Posterior vena cava (tissue), 2 donors: ENCODE results near the gene VPS45. TPM values are rescaled to one million over a fixed set of nuclear protein-coding genes. Genes with fewer than 3 reads are reported as not detected.

ENCODE experiments used
- DNase-seq: peaks from one replicate; pipeline ENCODE4 v3.0.0-alpha.2; 2020; ENCODE audit warnings: low spot score
- intact Hi-C, 2 donors: fragments of 100-400 bp; cut with DNase I; formaldehyde crosslinking; loops; one replicate each; pipeline versions ENCODE4 v1.14.1 to v1.14.2; 2022 to 2023
- total RNA-seq, 2 donors: library from RNA; stranded (reverse); fragmentation: NEBNext Ultra II Directional; extraction: Animal tissue kit (Norgen Biotek cat#: 25700); gene quantifications; one replicate each; pipeline ENCODE4 v1.2.1, GENCODE V29; 2021
- donor health status: DM: yes; HTN: yes; CAD: no.
- donor health status: DM: yes; HTN: yes; CAD: no.

The VPS45 gene
- total RNA-seq, 2 donors from 2014 or later = 42.1 to 44.1 TPM

DNA sequence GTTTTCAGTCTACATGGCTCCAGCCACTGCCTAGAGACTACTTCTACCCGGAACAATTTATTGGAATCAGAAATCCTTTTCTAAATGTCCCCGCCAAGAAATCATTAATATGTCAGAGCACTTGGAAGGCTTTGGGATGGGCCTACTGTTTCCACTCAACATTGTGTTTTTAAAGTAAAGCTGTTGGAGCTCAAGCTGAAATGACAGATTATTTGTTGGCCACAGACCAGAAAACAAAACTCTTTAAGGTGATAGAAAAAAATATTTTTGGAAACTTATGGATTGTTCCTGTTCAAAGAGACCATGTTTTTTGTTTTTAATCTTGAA is 496 bp downstream of the VPS45 start:
- intact Hi-C loops = no loop called here

DNA sequence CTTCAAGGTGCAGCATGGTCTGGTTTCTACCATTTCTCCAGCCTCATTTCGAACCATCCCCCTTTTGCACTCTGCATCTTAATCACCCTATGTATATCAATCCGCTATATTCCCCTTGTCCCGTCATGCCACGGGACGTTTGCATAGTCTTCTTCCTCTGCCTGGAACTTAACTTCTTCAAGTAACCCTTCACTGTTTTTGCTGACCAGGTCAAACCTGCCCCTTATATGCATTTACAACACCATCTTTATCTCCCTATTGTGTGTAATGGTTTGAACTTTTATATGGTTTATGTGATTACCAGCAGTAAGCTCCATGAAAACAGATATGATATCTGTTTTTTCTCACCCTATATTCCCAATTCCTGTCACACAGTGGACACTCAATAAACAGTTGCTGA is 2.3 kb downstream of the VPS45 start:
- no peak for DNase-seq
- intact Hi-C loops = loop anchor here (5.0 to 10.0 kb wide), 2 partner anchors 95 to 97 kb away; no protein-coding TSS in a partner anchor

More for the DNA sequence above, 496 bp downstream of the VPS45 start:
- no peak for DNase-seq

DNA sequence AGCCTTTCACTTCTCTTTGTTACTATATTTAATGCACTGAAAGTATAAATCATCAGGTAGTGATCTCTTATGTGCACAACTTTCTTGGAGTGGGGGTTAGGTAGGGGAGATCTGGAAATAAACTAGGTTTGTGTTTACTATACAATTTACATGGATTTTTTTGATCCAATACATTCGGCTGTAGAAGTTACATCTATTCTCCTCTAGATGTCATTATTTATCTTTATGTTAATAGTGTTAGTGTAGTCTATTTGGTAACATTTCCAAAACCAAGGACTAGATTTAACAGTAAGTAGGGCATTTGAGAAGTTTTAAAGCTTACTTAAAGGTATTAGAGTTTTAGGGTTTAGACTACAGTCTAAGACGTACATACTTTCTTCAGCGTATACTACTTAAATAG is 5.4 kb downstream of the VPS45 start:
- DNase-seq = no peak
- intact Hi-C loops = loop anchor here (5.0 to 10.0 kb wide), 2 partner anchors 92 to 94 kb away; no protein-coding TSS in a partner anchor

DNA sequence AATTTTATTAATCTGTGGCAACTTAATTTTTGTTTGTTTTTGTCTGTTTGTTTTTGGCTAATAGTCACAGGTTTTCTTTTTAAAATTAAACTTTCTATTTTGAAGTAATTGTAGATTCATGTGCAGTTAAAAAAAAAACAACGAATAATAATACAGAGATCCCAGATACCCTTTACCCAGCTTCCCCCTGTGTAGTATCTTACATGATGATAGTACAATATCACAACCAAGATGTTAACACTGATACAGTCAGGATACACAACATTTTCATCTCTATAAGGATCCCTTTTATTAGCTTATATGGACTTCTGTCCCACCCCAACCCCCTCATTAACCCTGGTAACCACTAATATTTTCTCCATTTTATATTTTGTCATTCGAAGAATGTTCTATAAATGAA is 5.9 kb downstream of the VPS45 start:
- DNase-seq = no peak
- intact Hi-C loops = loop anchor here (5.0 to 10.0 kb wide), 2 partner anchors 91 to 94 kb away; no protein-coding TSS in a partner anchor

DNA sequence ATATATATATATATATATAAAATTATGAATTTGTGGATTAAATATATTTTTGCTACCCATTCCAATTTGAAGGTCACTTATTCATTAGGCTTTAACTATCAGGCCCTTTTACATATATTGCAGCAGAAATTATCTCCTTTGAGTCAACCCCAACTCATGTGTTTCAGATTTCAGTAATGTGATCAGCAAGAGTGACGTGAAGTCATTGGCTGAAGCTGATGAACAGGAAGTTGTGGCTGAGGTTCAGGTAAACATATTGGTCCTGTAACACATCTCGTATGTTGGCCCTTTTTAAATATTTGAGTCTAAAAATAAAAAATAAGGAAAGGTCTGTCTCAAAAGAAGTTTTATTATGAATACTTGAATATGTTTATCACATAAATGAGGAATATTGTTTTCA is 8.5 kb downstream of the VPS45 start:
- intact Hi-C loops = loop anchor here in 1 of 2 donors (10.0 kb wide), 1 partner anchor 89 kb away; no protein-coding TSS in a partner anchor
- no peak for DNase-seq

DNA sequence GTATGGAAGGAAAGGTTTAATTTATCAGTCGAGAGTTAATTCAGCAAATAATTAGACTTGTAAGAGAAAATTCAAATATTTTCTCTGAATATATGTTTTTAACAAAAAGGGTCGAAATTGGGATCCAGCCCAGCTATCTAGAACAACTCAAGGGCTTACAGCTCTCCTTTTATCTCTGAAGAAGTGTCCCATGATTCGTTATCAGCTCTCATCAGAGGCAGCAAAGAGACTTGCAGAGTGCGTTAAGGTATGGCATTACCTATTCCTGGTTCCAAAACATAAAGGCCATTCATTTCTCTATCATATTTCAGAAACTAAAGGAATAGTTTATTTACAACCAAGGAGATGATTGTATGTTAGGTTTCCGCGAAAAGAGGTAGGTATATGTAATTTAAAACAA is 9.4 kb downstream of the VPS45 start:
- DNase-seq = no peak
- intact Hi-C loops = loop anchor here in 1 of 2 donors (10.0 kb wide), 1 partner anchor 88 kb away; no protein-coding TSS in a partner anchor

DNA sequence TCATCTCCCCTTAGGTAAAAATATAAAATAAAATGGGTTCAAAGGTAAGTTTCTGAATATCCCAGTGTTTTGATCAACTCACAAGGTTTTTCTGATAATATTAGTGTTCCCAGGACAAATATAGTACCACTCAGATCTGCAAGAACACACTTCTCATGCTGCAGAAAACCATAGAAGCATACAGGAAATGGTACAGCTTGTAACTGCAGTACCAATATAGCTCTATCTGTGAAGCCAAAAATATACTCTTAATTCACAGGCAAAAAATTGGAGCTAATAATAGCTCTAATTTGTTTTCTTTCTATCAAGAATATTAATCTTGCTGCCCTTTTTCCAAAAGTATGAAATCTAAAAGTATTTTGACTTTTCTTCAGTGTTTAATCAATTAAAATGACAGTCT is 13.2 kb downstream of the VPS45 start:
- intact Hi-C loops = loop anchor here in 1 of 2 donors (5.0 kb wide), 1 partner anchor 97 kb away; no protein-coding TSS in a partner anchor
- DNase-seq = no peak

DNA sequence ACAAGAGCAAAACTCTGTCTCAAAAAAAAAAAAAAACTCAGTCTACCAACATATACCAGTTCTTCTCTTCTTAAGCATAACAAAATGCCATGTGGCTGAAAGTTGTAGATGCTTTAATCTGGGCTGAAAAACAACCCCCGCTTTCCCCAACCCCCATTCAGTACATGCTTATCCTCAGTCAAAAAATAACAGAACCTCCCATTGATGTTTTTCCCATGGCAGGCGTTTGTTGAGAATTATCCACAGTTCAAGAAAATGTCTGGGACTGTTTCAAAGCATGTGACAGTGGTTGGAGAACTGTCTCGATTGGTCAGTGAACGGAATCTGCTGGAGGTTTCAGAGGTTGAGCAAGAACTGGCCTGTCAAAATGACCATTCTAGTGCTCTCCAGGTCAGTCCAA is 14.9 kb downstream of the VPS45 start:
- DNase-seq = no peak
- intact Hi-C loops = loop anchor here in 1 of 2 donors (5.0 kb wide), 1 partner anchor 95 kb away; no protein-coding TSS in a partner anchor

DNA sequence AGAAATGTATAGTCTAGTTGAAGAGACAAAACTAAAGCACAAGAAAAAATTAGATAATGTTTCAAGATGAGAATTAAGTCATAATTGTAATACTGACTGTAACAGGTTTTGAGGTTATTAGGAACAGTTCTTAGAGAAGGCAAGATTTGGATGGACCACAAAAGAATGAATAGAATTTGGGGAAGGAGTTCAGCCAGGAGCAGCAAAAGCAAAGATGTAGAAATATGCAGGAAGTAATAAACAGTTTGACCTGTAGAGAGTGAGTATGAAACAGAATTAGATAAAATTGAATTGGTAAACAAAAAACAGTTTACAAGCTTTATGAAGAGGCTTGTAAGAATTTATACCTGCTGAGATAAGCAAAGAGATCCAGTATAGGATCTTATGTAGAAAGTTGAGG is 16.3 kb downstream of the VPS45 start:
- intact Hi-C loops = loop anchor here in 1 of 2 donors (5.0 kb wide), 1 partner anchor 93 kb away; no protein-coding TSS in a partner anchor
- no peak for DNase-seq

DNA sequence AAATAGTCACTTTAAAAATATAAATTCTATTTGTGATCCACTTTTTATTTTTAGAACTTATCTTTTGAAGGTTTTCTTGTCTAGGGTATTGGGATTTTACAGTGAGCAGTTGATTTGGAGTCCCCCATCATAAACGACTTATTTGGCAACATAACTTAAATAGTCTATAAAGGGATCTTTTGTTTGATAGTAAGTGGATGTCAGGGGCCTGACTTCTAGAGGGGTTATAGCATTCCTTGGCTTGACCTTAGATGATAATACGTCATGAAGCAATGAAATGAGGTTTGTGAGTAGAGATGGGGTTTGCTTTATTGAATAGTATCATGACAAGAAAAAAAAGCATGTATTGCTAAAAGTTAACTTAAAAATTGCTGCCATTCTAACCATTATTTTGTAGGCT is 17.8 kb downstream of the VPS45 start:
- intact Hi-C loops = no loop called here

DNA sequence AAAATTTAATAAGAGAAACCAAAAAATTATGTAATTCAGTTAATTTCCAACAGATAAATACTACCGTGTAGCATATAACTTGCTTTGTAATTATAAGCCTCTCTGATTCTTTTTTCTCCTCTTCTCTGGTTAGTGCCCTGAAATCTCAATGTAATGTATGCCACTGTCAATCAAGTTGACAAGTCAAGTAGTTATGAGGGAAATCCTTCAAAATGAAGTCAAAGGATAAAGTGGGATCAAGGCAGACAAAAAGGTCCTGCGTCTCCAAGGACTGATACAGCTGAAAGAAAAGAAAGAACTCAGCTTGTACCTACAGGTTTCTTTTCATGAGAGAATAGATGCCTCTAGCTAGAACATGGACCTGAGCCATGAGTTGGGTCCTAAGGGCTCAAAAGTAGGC is 19.8 kb downstream of the VPS45 start:
- no peak for DNase-seq
- intact Hi-C loops = no loop called here

More for the DNA sequence above, 17.8 kb downstream of the VPS45 start:
- no peak for DNase-seq

DNA sequence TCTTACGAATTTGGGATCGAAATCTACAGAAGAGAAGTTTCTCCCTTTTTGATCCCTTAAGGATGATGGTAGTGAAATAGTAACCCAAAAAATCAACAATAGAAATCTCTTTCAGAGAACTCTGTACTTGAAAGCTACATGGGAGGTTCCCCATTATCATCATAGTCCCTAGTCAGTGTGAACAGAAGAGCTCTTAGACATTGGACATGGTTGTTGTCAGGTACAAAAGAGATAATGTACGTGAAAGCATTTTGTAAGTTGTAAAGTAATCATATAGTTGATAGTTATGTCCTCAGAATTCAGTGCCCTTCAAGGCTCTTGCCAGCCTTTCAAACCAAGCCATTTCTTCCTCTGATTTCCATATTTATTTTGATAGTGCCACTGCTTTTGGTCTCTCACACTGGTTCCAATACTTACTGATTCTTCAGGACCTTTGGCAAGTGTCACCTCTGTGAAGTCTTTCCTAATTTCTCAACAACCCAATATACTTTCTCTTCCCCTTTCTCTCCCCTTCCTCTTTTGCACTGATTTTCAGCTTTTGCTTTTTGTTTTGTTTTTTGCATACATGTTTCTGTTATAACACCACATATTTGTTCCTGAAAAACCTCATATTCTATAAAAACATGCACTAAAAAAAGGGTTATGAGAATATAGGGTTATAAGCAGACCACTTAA is 22.4 kb downstream of the VPS45 start:
- intact Hi-C loops = no loop called here

DNA sequence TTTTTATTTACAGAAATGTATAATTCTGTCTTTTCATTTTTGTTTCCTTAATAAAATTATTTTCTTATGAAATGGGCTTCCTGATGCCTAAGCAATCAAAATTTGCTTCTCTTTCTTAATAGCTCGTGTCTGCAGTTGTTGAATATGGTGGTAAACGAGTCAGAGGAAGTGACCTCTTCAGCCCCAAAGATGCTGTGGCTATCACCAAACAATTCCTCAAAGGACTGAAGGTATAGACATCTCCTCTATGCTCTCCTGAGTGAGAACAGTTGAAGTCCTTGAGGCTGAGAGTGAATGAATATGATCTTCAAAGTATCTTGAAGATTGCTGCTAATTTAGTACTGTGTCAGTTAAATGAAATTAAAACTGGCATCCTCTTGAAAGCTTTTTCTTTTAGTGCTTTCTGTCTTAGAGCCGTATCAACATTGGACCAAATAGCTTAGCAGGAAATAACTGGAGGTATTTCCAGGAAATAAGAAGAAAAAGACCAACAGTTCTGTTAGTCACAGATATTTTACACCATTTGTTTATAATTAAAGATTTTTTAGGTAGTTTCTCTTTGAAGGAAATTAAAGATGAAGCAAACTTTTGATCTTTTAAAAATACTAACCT is 24.7 kb downstream of the VPS45 start:
- no peak for DNase-seq
- intact Hi-C loops = no loop called here

More for the DNA sequence above, 22.4 kb downstream of the VPS45 start:
- DNase-seq = no peak

DNA sequence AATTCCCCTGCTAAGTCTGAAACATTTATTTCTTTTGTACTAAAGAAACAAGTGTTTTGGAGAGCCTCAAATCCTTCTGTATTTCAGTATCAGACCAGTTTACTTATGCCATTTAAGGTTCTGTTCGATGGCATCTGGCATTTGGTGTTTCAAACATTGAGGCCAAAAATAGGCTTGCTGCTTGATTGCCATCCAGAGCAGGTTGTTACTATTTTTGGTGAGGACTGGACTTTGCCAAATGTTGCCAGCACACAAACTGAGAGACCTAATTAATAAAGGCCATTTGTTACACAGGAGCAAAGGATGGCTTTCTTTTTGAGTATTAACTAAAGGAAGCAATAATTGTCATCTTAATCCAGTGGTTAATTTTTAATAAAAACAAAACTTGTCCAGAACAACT is 26.2 kb downstream of the VPS45 start:
- intact Hi-C loops = no loop called here
- DNase-seq = no peak

DNA sequence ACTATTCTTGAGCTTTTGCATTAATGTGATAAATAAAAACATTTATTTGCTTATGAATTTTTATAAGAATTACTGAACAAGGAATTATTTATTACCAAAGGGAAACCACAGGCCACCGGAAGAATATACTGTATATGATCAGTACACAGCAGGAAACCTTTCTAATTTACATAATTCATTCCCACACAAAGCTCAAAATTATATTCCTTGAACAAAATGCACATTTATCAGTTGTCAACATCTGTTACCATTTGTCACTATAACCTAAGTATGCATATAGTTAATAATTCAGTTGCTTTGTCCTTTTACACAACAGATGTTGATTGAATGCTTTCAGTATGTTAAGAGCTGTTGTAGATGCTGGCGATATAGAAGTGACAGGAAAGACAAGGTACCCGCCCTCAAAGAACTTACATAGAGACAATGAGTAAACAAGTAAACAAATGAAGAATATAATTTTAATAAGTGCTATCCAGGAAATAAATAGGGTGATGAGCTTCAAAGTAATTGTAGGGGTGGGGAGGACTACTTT is 27.2 kb downstream of the VPS45 start:
- DNase-seq = no peak
- intact Hi-C loops = no loop called here

DNA sequence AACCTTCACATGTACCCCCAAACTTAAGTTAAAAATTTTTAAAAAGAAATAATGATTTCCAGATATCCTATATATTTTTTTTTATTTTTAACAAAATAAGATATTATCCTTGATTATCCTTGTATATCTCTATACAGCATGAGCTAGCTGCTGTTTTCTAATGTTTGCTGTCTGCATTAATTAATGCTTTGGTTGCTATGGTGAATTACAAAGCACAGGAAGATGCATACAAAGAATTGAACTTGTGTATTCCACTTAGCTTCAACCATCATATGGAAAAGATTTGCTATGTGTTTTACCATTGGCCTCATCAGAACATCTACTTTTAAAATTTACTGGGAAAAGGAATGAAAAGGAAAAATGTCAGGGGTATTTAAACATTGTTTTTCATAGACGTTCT is 35.4 kb downstream of the VPS45 start:
- intact Hi-C loops = no loop called here
- DNase-seq = no peak

DNA sequence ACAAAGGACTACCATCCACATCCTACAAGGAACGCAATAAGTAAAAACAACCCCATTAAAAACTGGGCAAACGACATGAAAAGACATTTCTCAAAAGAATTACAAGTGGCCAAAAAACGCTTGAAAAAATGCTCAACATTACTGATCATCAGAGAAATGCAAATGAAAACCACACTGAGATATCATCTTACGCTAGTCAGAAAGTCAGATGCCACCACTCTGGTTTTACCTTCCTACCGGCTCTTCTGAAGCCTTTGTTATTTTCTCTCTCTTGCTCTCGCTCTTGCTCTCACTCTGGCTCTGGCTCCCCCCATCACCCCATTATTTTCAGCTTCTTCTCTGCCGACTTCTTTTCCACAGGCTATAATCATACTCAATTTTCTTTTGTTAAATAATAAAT is 38.8 kb downstream of the VPS45 start:
- DNase-seq = no peak
- intact Hi-C loops = no loop called here

DNA sequence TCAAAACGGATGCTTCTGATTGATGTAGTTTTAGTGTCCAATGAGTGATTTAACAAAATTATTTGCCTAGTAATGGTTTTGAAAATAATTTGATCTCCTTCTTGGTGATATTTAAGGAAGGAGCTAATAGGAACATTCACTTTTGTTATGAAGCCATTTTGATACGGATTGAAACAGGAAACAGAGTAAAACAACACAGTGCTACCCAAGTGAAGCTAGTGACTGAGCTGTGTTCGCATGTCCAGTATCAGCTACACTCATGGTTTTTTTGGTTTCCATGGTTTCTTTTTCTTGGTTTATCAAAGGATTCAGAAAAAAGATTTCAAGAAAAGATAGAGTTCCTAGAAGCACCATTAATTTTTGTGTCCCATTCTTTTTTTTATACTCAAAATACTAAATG is 42.0 kb downstream of the VPS45 start:
- no peak for DNase-seq
- intact Hi-C loops = no loop called here

DNA sequence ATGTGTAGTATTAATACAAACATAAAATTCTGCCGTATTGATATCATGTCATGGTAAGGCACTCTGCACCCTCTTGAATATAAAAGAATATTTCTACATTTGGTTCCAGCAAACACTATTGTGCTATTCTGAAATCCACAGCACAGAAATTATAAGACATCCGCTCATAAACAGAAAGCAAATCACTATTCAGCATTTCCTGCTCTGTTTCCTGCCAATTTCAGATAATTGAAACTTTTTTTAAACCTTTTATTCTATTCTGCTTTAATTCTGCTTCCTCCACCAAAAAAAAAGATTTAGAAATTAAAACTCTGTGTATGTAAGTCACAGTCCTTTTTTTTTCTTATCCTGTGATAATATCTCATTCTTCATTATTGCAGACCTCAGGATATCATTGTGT is 42.5 kb downstream of the VPS45 start:
- no peak for DNase-seq
- intact Hi-C loops = no loop called here

DNA sequence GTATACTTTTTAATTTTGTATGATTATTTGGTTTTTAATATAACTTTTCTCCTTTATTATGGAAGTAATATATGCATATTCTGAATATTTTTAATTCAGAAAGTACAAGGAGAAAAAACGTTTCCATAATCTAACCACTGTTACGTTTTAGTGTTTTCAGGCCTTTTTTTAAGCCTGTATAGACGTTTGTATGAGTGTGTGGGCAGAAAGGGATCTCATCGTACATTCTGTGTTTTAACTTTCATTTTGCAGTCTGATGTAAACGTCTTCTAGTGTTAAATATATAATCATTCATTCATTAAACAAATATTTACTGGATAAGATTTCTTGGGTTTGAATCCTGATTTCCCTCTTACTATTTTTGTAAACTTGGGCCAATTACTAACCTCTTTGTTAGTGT is 44.1 kb downstream of the VPS45 start:
- intact Hi-C loops = no loop called here

DNA sequence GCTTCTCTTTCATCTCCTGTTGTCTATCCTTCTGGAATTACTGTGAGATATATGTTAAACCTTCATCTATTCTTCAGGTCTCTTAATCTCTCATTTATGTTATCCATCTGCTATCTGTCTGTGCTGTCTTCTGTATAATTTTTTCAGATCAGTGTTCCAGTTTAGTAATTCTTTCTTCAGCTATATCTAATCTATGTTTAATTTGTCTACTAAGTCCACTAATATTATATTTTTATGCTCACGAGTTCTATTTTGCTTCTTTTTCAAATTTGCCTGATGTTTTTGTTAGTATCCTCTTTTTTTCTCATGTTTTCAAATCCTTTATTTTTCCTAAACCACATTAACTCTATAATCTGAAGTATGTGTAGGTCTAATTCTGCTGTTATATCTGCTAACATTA is 47.5 kb downstream of the VPS45 start:
- no peak for DNase-seq
- intact Hi-C loops = no loop called here

More for the DNA sequence above, 44.1 kb downstream of the VPS45 start:
- no peak for DNase-seq
